CD4-positive, alpha-beta T cell treated with Interleukin-12 subunit alpha and Interleukin-12 subunit beta, for 1 hour (primary cell): ENCODE data around the gene GINS2.

ENCODE experiments used
- DNase-seq: peaks from one replicate; pipeline ENCODE4 v3.0.0-alpha.2; 2020

Gene GINS2

DNA sequence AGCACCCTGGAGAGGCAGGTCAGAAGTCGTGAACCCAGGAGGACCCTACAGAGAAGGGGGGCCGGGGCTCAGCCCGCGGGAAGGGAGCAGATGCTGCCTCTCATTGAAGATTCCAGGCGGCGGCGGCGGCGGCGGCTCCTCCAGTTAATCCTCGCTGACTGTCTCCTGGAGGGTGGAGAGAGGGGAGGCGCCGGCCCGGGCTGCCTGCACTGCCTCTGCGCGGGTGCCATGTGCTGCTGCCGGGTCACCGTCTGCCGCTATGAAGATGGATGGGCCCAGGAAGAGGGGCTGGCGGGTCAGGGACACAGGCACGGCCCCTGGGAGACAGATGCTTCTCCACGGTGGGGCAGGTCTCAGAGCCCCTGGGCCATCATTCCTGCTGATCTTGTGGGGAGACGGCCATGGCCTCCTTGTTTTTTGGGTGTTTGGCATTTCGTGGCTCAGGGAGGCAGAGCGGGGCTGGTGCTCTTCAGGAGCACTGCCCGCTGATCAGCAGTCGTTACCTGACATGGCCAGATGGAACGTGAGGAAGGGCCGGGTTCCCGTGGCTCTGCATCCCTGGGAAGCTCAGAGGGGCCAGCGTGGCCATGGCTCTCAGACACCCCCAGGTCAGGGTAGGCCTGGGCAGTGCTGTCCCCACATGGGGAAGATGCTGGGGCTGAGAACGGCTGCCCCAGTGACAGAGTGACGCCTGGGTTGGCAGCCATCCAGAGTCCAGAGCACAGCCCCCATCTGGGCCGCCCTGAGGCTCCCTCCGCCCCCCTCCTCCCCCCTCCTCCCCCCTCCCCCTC is 36.1 kb downstream of the GINS2 start:
- no peak for DNase-seq

GRCh38 chr16:85651629-85652430 is 36.9 kb downstream of the GINS2 start:
- no peak for DNase-seq

GRCh38 chr16:85650844-85651628 is 37.7 kb downstream of the GINS2 start:
- DNase-seq, result no peak

- DNase-seq, result no peak
Observed at GRCh38 chr16:85650135-85650843, 38.5 kb downstream of the GINS2 start.

- no peak for DNase-seq
Observed at GRCh38 chr16:85649411-85650134, 39.2 kb downstream of the GINS2 start.

DNA sequence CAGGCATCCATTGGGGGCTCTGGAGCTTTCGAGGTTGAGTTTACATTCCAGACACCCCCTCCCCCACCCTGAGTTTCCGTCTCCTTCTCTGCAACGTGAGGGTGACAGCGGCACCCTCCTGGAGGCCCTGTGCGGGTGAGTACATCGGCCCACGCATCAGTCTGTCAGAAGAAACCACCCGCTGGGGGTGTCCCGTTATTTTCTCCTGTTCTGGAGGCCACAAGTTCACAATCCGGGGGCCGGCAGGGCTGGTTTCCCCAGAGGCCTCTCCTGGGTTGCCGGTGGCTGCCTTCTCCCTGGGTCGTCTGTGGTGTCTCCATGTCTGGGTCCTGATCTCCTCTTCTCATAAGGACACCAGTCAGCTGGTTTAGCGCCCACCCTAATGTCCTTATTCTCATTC is 39.9 kb downstream of the GINS2 start:
- DNase-seq, result no peak

GRCh38 chr16:85648070-85648714 is 40.6 kb downstream of the GINS2 start:
- no peak for DNase-seq

- DNase-seq, result no peak
Observed at GRCh38 chr16:85646976-85647375, 41.8 kb downstream of the GINS2 start.

- DNase-seq, result no peak
Observed at GRCh38 chr16:85646358-85646907, 42.3 kb downstream of the GINS2 start.

GRCh38 chr16:85645021-85645589 is 43.6 kb downstream of the GINS2 start:
- DNase-seq, result no peak

GRCh38 chr16:85644093-85644712 is 44.6 kb downstream of the GINS2 start:
- no peak for DNase-seq

- no peak for DNase-seq
Observed at GRCh38 chr16:85643631-85644030, 45.1 kb downstream of the GINS2 start.

DNA sequence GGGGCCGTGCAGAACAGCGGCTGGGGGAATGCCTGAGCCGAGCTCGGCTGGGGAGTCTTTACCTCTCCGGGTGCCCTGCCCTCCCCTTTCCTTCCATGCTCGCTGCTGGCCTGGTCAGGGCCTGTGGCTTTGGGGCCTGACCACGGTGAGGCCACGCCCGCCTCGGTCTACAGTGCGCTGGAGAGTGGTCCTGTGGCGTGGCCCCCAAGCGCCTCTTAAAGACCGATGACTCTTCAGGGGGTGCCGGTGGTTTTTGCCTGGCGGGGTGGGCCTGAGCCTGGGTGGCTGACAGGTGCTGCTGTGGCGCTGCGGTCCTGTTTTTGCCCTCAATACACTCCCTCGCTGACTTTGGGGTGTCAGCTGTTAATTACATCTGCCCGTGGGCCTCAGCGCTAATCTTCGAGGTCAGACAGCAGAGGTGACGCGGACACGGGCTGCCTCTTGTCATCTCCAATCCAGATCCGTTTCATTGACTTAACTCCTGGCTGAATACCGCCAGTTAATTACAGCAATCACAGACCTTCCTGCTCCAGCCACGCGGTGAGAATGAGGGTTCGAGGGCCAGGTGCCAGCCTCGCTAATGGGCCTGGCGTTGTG is 45.9 kb downstream of the GINS2 start:
- no peak for DNase-seq

- no peak for DNase-seq
Observed at GRCh38 chr16:85641776-85642176, 47.0 kb downstream of the GINS2 start.

GRCh38 chr16:85641305-85641704 is 47.4 kb downstream of the GINS2 start:
- no peak for DNase-seq

- no peak for DNase-seq
Observed at GRCh38 chr16:85640585-85640984, 48.2 kb downstream of the GINS2 start.

GRCh38 chr16:85640254-85640558 is 48.5 kb downstream of the GINS2 start:
- no peak for DNase-seq

- DNase-seq, result no peak
Observed at GRCh38 chr16:85639529-85640253, 49.1 kb downstream of the GINS2 start.

DNA sequence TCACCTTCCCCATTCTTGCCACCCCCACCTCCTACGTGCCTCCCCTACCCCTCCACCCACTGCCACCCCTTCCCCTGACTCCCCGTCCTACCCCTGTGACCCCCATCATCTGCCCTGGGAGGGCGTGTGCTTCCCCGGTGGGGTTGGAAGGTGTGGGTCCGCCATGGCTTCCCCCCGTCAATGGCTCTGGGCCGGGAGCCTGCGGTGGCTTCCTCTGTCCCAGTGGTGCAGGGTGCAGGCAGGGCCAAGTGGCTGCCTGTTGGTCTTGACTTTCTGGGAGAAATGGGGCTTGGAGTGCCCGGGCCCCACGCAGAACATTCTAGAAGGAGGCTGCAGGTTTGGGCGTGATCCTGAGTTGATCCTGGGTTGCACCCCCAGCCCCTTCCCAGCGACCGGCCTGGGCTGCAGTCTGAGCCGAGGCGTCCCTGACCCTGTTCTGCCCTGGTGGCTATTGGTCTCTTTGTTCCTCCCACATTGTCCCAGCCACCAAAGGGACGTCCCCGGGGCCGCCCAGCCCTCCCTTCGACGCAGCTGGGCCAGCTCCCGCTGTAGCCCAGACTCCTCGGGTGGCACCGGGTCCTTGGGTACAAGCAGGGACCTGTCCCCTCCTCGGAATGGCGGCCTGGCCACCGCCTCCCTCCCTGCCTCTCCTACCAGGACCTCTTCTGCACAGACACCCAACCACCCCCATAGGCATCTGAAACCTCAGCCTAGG is 49.9 kb downstream of the GINS2 start:
- DNase-seq, result no peak
